ENCODE data around the gene MS4A4A.
"Not testable (repeated sequence)": the region's sequence is repeated elsewhere in the genome, so short reads cannot be mapped to it uniquely, and the experiment has no call there.

The MS4A4A gene

GRCh38 chr11:60280412-60280811 lies at the start of gene MS4A4A:
TSS of gene MS4A4A (plus strand) at chr11:60280666. CDS start at chr11:60280676, 10 bp downstream.
- no peak for DNase-seq (ENCODE audit: low read depth in 4 of 4, low spot score in 1 of 4)

- DNase-seq (ENCODE audit: low read depth in 4 of 4, low spot score in 1 of 4) = no peak
These were observed 49.8 kb upstream of the MS4A4A start for GRCh38 chr11:60230681-60231080.

GRCh38 chr11:60235321-60235720 lies 45.1 kb upstream of the MS4A4A start:
- DNase-seq (ENCODE audit: low read depth in 4 of 4, low spot score in 1 of 4) = no peak

GRCh38 chr11:60240662-60241061 lies 39.8 kb upstream of the MS4A4A start:
- DNase-seq (ENCODE audit: low read depth in 4 of 4, low spot score in 1 of 4) = no peak

GRCh38 chr11:60241786-60242185 lies 38.7 kb upstream of the MS4A4A start:
- no peak for DNase-seq (ENCODE audit: low read depth in 4 of 4, low spot score in 1 of 4)

- DNase-seq (ENCODE audit: low read depth in 4 of 4, low spot score in 1 of 4) = no peak
These were observed 37.7 kb upstream of the MS4A4A start, which contains the start of gene MS4A4E for GRCh38 chr11:60242740-60243239. TSS of gene MS4A4E (minus strand) at chr11:60243137. CDS start at chr11:60230055, 13,082 bp downstream.

- DNase-seq (ENCODE audit: low read depth in 4 of 4, low spot score in 1 of 4) = no peak
These were observed 28.8 kb upstream of the MS4A4A start for GRCh38 chr11:60251485-60252212.

GRCh38 chr11:60252213-60253108 lies 28.0 kb upstream of the MS4A4A start:
- DNase-seq (ENCODE audit: low read depth in 4 of 4, low spot score in 1 of 4) = no peak

GRCh38 chr11:60257956-60258722 lies 22.3 kb upstream of the MS4A4A start:
- DNase-seq (ENCODE audit: low read depth in 4 of 4, low spot score in 1 of 4) = no peak

- DNase-seq (ENCODE audit: low read depth in 4 of 4, low spot score in 1 of 4) = no peak
These were observed 19.5 kb upstream of the MS4A4A start for GRCh38 chr11:60261014-60261413.

GRCh38 chr11:60263402-60263801 lies 17.1 kb upstream of the MS4A4A start:
- DNase-seq (ENCODE audit: low read depth in 4 of 4, low spot score in 1 of 4) = no peak

- DNase-seq (ENCODE audit: low read depth in 4 of 4, low spot score in 1 of 4) = no peak
These were observed 15.8 kb upstream of the MS4A4A start for GRCh38 chr11:60264644-60265043.

GRCh38 chr11:60265373-60266214 lies 14.9 kb upstream of the MS4A4A start:
- peak in 1 of 4 experiments; percentile 6 for DNase-seq (ENCODE audit: low read depth in 4 of 4, low spot score in 1 of 4)

- no peak for DNase-seq (ENCODE audit: low read depth in 4 of 4, low spot score in 1 of 4)
These were observed 6.0 kb upstream of the MS4A4A start for GRCh38 chr11:60274416-60274815.

- DNase-seq (ENCODE audit: low read depth in 4 of 4, low spot score in 1 of 4) = no peak
These were observed 1.0 kb downstream of the MS4A4A start for GRCh38 chr11:60281485-60281884.

GRCh38 chr11:60282286-60282685 lies 1.8 kb downstream of the MS4A4A start:
- DNase-seq (ENCODE audit: low read depth in 4 of 4, low spot score in 1 of 4) = no peak

GRCh38 chr11:60285411-60286126 lies 5.1 kb downstream of the MS4A4A start:
- DNase-seq (ENCODE audit: low read depth in 4 of 4, low spot score in 1 of 4) = not testable (repeated sequence)

- no peak for DNase-seq (ENCODE audit: low read depth in 4 of 4, low spot score in 1 of 4)
These were observed 8.1 kb downstream of the MS4A4A start for GRCh38 chr11:60288531-60288930.

GRCh38 chr11:60292145-60292544 lies 11.7 kb downstream of the MS4A4A start:
- no peak for DNase-seq (ENCODE audit: low read depth in 4 of 4, low spot score in 1 of 4)

GRCh38 chr11:60301178-60301577 lies 20.7 kb downstream of the MS4A4A start:
- DNase-seq (ENCODE audit: low read depth in 4 of 4, low spot score in 1 of 4) = no peak
